LNCAP (cell line): ENCODE results near the gene ACER1.

Source experiments
- CTCF ChIP-seq: fragments of 450-650 bp; IDR thresholded peaks from 2 replicates; pipeline ENCODE4 v1.5.1; 2017; ENCODE audit warnings: mild to moderate bottlenecking

The ACER1 gene

GRCh38 chr19:6276447-6276846 is 57.0 kb downstream of the ACER1 start:
- no peak for TF ChIP-seq CTCF

GRCh38 chr19:6275170-6275744 is 58.2 kb downstream of the ACER1 start:
- no peak for TF ChIP-seq CTCF

- no peak for TF ChIP-seq CTCF
Observed at GRCh38 chr19:6274756-6275155, 58.7 kb downstream of the ACER1 start.

- no peak for TF ChIP-seq CTCF
Observed at GRCh38 chr19:6273701-6274601, 59.5 kb downstream of the ACER1 start.

GRCh38 chr19:6272913-6273600 is 60.4 kb downstream of the ACER1 start:
- no peak for TF ChIP-seq CTCF

- TF ChIP-seq CTCF, result no peak
Observed at GRCh38 chr19:6272411-6272791, 61.0 kb downstream of the ACER1 start.

- peak; percentile 31; the same call in 1 of the 2 replicates for TF ChIP-seq CTCF
Observed at GRCh38 chr19:6271721-6272410, 61.5 kb downstream of the ACER1 start.
